GM10847 (cell line): Measurements from ENCODE around the gene PKDREJ.

Experiments
- POLR2A ChIP-seq: IDR thresholded peaks from 2 replicates; pipeline ENCODE4 v1.6.1; 2011; ENCODE audit not compliant: insufficient read length; ENCODE audit errors: extremely low read depth

Gene PKDREJ

GRCh38 chr22:46237453-46238124 lies 25.6 kb downstream of the PKDREJ start:
- TF ChIP-seq POLR2A: no peak

DNA sequence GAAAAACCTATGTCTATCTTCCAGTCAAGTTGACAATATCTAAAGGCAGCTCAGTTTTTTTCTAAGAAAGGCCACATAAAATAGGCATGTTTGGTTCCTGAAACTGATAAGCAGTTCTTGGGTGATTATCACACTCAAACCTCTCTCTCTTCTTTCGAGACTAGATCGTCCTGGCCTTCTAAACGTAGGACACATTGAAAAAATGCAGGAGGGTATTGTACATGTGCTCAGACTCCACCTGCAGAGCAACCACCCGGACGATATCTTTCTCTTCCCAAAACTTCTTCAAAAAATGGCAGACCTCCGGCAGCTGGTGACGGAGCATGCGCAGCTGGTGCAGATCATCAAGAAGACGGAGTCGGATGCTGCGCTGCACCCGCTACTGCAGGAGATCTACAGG lies 28.2 kb downstream of the PKDREJ start:
- no peak for TF ChIP-seq POLR2A

DNA sequence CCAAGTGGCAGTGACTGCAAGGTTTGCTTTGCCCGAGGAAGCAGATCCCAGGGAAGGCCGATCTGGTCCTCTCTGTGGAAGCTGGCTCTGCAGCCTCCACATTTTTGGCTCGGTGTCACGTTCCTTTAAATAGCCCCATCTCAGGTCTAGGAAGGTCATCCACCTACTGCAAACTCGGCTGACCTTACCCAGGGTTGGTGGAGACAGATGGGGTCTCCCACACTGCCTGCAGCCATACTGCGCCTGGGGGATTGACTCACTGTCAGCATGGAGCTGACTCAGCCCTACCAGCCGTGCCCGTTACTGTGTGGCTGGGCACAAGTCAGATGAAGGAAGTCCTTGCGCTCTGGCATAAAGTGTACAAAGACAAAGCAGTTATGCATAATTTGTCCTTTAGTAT lies 29.9 kb downstream of the PKDREJ start:
- no peak for TF ChIP-seq POLR2A

DNA sequence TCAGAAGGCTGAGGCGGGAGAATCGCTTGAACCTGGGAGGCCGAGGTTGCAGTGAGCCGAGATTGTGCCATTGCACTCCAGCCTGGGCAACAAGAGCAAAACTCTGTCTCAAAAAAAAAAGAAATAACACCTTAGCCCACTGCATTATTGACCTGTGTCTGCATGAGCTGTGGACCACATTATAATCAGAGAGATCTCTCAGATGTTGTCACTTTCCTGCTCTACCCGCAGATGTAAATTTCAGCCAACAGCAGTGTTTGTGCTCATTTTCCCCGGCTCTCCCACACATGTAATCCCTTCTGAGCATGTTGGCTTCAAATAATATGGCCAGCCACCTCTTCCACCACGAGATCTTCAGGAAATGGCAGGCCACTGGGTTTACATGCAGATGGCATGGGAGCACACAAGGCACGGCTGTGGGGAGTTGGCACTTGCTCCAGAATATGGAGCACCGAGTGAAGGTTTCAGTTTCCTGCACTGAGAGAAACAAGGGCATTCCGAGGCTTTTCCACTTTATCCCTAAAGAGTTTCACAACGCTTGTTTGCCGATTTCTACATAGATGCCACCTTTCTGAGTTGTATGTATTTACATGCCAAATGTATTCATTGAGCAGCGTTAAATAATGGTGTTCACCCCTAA lies 32.8 kb downstream of the PKDREJ start:
- no peak for TF ChIP-seq POLR2A

- TF ChIP-seq POLR2A: no peak
These were observed 33.4 kb downstream of the PKDREJ start for GRCh38 chr22:46229701-46230100.

- no peak for TF ChIP-seq POLR2A
These were observed 36.6 kb downstream of the PKDREJ start for GRCh38 chr22:46226577-46226976.

DNA sequence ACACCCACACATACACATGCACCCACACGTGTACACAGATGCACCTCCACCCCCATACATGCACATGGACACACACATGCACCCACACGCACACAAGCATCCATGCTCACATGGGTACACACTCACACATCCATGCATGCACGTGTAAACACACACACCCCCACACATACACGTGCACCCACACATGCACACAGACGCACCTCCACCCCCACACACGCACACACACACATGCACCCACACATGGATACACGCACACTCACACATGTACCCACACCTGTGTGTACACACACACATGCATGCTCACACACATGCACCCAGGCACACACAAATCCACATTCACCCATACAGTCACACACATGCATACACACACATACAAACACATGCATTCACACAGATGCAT lies 37.5 kb downstream of the PKDREJ start:
- TF ChIP-seq POLR2A: no peak

DNA sequence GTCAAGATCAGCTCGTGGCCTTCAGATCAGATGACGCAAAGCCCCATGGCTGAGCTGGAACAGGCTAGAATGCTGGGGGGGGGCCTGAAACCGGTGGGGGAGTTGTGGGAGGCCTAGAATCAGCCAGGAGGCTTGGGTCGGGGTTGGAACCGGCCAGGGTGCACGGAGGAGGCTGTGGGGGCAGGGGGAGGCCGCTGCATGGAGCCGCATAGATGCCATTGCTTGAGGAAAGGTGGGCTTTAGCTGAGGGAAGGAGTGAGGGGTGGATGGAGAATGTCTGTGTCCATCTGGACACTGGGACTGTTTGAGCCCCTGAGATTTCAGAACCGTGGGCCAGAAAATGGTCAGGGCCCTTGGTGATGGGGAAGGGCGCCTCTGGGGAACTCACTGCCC lies 38.2 kb downstream of the PKDREJ start:
- TF ChIP-seq POLR2A: no peak

DNA sequence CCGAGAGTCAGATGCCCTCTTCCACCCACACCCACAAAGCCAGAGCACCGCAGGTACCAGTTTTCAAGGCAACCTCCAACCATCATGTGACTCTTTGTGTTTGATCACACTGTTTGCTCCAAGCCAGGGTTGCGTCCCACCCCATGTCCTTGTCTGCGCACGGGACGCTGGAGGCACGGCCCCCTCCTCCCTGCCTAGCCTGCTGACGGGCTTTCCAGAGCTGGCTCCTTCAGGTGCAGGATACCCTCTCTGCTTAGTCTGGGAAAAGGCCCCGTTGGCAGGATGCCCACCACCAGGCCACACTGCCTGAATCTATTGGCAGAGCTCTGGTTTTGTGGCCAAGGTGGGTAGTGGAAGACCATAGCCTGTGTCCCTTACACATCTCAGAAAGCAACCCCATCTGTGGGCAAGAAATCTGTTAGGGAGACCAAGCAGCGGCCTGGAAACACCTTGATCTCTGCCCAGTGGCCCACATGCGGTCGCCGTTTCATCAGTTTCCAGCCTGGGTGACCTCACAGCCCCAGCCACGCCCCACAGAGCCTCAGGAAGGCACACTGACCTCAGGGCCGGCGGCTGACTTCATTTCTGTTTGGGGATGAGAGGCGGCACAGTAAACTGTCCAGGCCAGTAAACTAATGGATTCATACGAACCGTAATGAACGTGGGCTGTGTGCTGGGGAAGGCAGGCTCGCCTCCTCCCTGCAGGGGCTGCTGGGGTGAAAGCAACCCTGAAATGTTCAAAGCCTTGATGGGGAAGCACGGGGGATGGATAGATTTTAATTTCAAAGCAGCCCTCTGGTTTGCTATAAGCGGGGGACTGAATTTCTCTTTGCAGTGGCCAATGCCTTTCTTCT lies 38.9 kb downstream of the PKDREJ start:
- TF ChIP-seq POLR2A: no peak

- TF ChIP-seq POLR2A: no peak
These were observed 42.2 kb downstream of the PKDREJ start for GRCh38 chr22:46220921-46221320.

DNA sequence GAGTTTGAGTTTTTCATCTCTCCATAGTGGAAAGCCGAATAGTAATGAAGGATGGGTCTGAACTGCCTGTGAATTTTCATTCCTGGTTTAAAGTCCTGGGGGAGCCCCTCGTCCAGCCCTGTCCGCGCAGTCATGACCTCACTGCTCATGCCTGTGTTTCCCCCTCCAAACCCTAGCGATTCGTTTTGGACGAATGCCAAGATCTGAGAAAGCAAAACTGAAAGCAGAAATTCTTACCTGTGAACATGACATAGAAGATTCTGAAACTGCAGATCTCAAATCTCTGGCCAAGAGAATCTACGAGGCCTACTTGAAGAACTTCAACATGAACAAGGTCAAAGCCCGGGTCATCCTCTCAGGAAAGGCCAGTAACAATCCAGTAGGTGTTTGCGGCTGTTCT lies 43.5 kb downstream of the PKDREJ start:
- TF ChIP-seq POLR2A: no peak

GRCh38 chr22:46214616-46215015 lies 48.5 kb downstream of the PKDREJ start:
- no peak for TF ChIP-seq POLR2A

GRCh38 chr22:46214149-46214548 lies 49.0 kb downstream of the PKDREJ start:
- TF ChIP-seq POLR2A: no peak

DNA sequence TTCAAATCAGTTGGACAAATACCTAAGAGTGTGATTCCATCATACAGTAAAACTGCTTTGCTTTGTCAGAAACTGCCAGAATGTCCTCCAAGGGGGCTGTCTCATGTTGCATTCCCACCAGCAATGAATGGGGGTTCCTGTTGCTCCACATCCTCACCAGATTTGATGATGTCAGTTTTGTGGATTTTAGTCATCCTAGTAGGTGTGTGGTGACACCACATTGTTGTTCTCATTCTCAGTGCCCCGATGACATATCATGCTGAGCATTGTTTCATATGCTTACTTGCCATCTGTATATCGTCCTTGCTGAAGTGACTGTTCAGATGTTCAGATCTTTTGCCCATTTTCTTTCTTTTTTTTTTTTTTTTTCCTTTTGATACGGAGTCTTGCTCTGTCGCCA lies 50.1 kb downstream of the PKDREJ start:
- TF ChIP-seq POLR2A: no peak

GRCh38 chr22:46212195-46212594 lies 50.9 kb downstream of the PKDREJ start:
- TF ChIP-seq POLR2A: no peak

- no peak for TF ChIP-seq POLR2A
These were observed 53.9 kb downstream of the PKDREJ start for GRCh38 chr22:46209262-46209661.
